Measurements from ENCODE around the gene KAT5. TPM values are rescaled to one million over a fixed set of nuclear protein-coding genes. Genes with fewer than 3 reads are reported as not detected.
"Not testable (repeated sequence)": the region's sequence is repeated elsewhere in the genome, so short reads cannot be mapped to it uniquely, and the experiment has no call there.

The KAT5 gene
- total RNA-seq (ENCODE audit: low replicate concordance) = 35.9 and 59.1 TPM in 2 replicates

GRCh38 chr11:65711785-65712632 lies at the start of gene KAT5:
Gene KAT5, plus strand, starts transcription at chr11:65712252. Its CDS starts 16 bp downstream, at chr11:65712268.
- TF ChIP-seq CTCF (IDR thresholded peaks at IDR 0.05; ENCODE audit: insufficient read depth, low read length) = peak; percentile 99
- peak; percentile 99 for DNase-seq (ENCODE audit: low read depth)
- peak within 1 kb of the TSS; percentile 82 for H3K4me3 ChIP-seq (ENCODE audit: low read depth, low read length)

GRCh38 chr11:65662799-65663638 lies 49.0 kb upstream of the KAT5 start, which contains the start of gene RELA:
Gene RELA, minus strand, starts transcription at chr11:65662916. Its CDS starts 84 bp downstream, at chr11:65662832.
- TF ChIP-seq CTCF (IDR thresholded peaks at IDR 0.05; ENCODE audit: insufficient read depth, low read length) = no peak
- peak within 1 kb of the TSS; percentile 81 for H3K4me3 ChIP-seq (ENCODE audit: low read depth, low read length)
- peak; percentile 94 for DNase-seq (ENCODE audit: low read depth)

GRCh38 chr11:65663639-65664200 lies 48.3 kb upstream of the KAT5 start:
- no peak for TF ChIP-seq CTCF (IDR thresholded peaks at IDR 0.05; ENCODE audit: insufficient read depth, low read length)
- DNase-seq (ENCODE audit: low read depth) = peak; percentile 81
- peak overlapping the region; percentile 65 for H3K4me3 ChIP-seq (ENCODE audit: low read depth, low read length)

- DNase-seq (ENCODE audit: low read depth) = no peak
- no peak for TF ChIP-seq CTCF (IDR thresholded peaks at IDR 0.05; ENCODE audit: insufficient read depth, low read length)
- no peak overlapping the region for H3K4me3 ChIP-seq (ENCODE audit: low read depth, low read length)
Measured at GRCh38 chr11:65672180-65672860, 39.7 kb upstream of the KAT5 start.

- no peak for TF ChIP-seq CTCF (IDR thresholded peaks at IDR 0.05; ENCODE audit: insufficient read depth, low read length)
- H3K4me3 ChIP-seq (ENCODE audit: low read depth, low read length) = no peak overlapping the region
- DNase-seq (ENCODE audit: low read depth) = no peak
Measured at GRCh38 chr11:65672982-65673381, 39.1 kb upstream of the KAT5 start.

GRCh38 chr11:65680192-65680743 lies 31.8 kb upstream of the KAT5 start:
- TF ChIP-seq CTCF (IDR thresholded peaks at IDR 0.05; ENCODE audit: insufficient read depth, low read length) = no peak
- H3K4me3 ChIP-seq (ENCODE audit: low read depth, low read length) = no peak overlapping the region
- DNase-seq (ENCODE audit: low read depth) = no peak

- H3K4me3 ChIP-seq (ENCODE audit: low read depth, low read length); DNase-seq (ENCODE audit: low read depth): not testable (repeated sequence)
Measured at GRCh38 chr11:65683480-65683879, 28.6 kb upstream of the KAT5 start.
